Measurements from ENCODE around the gene SPOCD1.
A peak's percentile ranks its signal among the peaks of the same experiment; 100 is the strongest.

Gene SPOCD1

GRCh38 chr1:31769720-31770390, 46.0 kb downstream of the SPOCD1 start:
- no peak overlapping the region for H3K4me3 ChIP-seq (replicated peaks in 1 of 2; ENCODE audit: low read depth in 2 of 2, low read length in 2 of 2)
- no peak for DNase-seq (ENCODE audit: low read depth in 2 of 2)
- TF ChIP-seq, protein P1, sequence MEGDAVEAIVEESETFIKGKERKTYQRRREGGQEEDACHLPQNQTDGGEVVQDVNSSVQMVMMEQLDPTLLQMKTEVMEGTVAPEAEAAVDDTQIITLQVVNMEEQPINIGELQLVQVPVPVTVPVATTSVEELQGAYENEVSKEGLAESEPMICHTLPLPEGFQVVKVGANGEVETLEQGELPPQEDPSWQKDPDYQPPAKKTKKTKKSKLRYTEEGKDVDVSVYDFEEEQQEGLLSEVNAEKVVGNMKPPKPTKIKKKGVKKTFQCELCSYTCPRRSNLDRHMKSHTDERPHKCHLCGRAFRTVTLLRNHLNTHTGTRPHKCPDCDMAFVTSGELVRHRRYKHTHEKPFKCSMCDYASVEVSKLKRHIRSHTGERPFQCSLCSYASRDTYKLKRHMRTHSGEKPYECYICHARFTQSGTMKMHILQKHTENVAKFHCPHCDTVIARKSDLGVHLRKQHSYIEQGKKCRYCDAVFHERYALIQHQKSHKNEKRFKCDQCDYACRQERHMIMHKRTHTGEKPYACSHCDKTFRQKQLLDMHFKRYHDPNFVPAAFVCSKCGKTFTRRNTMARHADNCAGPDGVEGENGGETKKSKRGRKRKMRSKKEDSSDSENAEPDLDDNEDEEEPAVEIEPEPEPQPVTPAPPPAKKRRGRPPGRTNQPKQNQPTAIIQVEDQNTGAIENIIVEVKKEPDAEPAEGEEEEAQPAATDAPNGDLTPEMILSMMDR (IDR thresholded peaks at IDR 0.05; ENCODE audit: low read depth, low read length) = no peak

GRCh38 chr1:31768939-31769704, 46.7 kb downstream of the SPOCD1 start:
- no peak for DNase-seq (ENCODE audit: low read depth in 2 of 2)
- TF ChIP-seq, protein P1 (IDR thresholded peaks at IDR 0.05; ENCODE audit: low read depth, low read length) = no peak

GRCh38 chr1:31768407-31768907, 47.4 kb downstream of the SPOCD1 start:
- TF ChIP-seq, protein P1 (IDR thresholded peaks at IDR 0.05; ENCODE audit: low read depth, low read length) = no peak
- no peak for DNase-seq (ENCODE audit: low read depth in 2 of 2)
- H3K4me3 ChIP-seq (replicated peaks in 1 of 2; ENCODE audit: low read depth in 2 of 2, low read length in 2 of 2) = no peak overlapping the region

More at GRCh38 chr1:31768939-31769704, 46.7 kb downstream of the SPOCD1 start:
- H3K4me3 ChIP-seq (replicated peaks in 1 of 2; ENCODE audit: low read depth in 2 of 2, low read length in 2 of 2) = no peak overlapping the region

DNA sequence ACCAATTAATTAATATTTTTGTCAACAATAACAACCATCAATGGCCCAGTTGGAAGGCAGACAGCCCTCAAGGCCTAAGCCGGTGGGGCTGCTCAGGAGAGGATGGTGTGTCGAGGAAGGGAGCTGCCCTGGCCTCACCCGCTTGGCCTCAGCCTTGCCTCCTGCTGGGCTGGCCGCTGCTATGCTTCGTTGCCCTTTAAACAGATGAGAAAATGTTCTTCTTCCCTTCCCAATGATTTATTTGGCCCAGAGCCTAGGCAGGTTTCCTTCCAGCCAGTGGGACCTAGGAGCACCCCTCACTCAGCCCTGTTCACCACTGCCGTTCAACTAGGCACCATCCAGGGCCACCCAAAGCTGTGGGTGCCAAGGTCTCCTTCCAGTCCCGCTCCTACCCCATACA, 48.6 kb downstream of the SPOCD1 start:
- TF ChIP-seq, protein P1 (IDR thresholded peaks at IDR 0.05; ENCODE audit: low read depth, low read length) = no peak
- no peak for DNase-seq (ENCODE audit: low read depth in 2 of 2)
- no peak overlapping the region for H3K4me3 ChIP-seq (replicated peaks in 1 of 2; ENCODE audit: low read depth in 2 of 2, low read length in 2 of 2)

DNA sequence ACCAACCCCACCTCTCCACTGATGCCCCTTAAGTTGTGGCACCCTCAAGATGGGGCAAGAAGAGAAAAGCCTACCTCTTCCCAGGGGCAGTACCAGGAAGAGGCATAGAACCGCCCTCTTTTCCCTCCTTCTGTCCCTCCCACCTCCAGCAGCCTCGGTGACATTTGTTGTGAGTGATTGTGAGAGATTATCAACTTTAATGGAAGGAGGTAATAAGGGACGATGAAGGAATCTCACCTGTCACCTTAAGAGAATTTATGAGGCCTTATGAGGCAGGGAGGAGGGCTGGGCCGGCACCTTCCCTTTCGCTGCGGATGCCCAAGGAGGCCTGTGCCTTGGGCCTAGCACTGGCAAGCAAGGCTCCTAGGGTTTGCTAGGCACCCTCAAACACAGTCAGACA, 50.3 kb downstream of the SPOCD1 start:
- DNase-seq (ENCODE audit: low read depth in 2 of 2) = no peak
- H3K4me3 ChIP-seq (replicated peaks in 1 of 2; ENCODE audit: low read depth in 2 of 2, low read length in 2 of 2) = no peak overlapping the region
- TF ChIP-seq, protein P1 (IDR thresholded peaks at IDR 0.05; ENCODE audit: low read depth, low read length) = no peak

DNA sequence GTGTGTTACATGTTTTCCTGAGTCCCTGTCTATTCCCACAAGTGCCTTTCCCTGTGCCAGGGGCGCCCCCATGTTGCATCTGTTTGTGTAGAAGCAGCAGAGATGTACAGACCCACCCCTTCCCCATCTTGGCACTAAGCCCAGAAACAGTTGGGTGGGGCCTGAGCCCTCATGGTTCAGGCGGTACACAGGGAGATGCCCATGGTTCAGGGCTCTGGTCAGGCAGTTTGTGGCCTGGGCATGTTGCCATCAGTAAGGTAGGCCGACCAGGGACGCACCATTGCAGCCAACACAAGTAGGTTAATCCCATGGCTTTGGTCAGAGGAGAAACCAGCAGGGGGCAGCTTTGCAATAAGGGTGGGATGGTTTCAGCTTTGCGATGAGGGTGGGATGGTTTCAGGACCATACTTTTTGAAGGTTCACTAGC, 50.8 kb downstream of the SPOCD1 start:
- H3K4me3 ChIP-seq (replicated peaks in 1 of 2; ENCODE audit: low read depth in 2 of 2, low read length in 2 of 2) = no peak overlapping the region
- peak; percentile 36 to 46 for DNase-seq (ENCODE audit: low read depth in 2 of 2)
- TF ChIP-seq, protein P1 (IDR thresholded peaks at IDR 0.05; ENCODE audit: low read depth, low read length) = peak; percentile 49

Data from cardiac fibroblast (primary cell).